Activated CD4-positive, alpha-beta T cell treated with anti-CD3 and anti-CD28 coated beads, Interleukin-2, amount 10 ng/mL, durations not matched to agents 7 days and 5 days (primary cell): ENCODE results near the gene USP25. TPM values are rescaled to one million over a fixed set of nuclear protein-coding genes. Genes with fewer than 3 reads are reported as not detected.
A peak's percentile ranks its signal among the peaks of the same experiment; 100 is the strongest.

Experiments used
- CTCF ChIA-PET: fragments of 350-600 bp; sonication (Branson Sonifier 250); formaldehyde crosslinking; loops from one replicate; lab custom pipeline; 2021; ENCODE audit warnings: antibody characterized with exemption; lab: Charles Lee
- POLR2A ChIA-PET: fragments of 350-600 bp; sonication (Branson Sonifier 250); formaldehyde crosslinking; loops from one replicate; lab custom pipeline; 2021; ENCODE audit warnings: antibody characterized with exemption; lab: Charles Lee
- DNase-seq: peaks from one replicate; pipeline ENCODE4 v3.0.0-alpha.2; 2020
- H3K27ac Mint-ChIP-seq: one replicate; pipeline ENCODE4 v1.8.0; 2021; ENCODE audit warnings: mild to moderate bottlenecking, moderate library complexity, mixed read lengths
- H3K27me3 Mint-ChIP-seq: one replicate; pipeline ENCODE4 v1.8.0; 2021; ENCODE audit warnings: mixed read lengths
- H3K36me3 Mint-ChIP-seq: one replicate; pipeline ENCODE4 v1.8.0; 2021; ENCODE audit warnings: low read depth, mixed read lengths
- H3K4me1 Mint-ChIP-seq: one replicate; pipeline ENCODE4 v1.8.0; 2021; ENCODE audit warnings: mixed read lengths
- H3K4me3 Mint-ChIP-seq: one replicate; pipeline ENCODE4 v1.8.0; 2021; ENCODE audit warnings: mild to moderate bottlenecking, moderate library complexity, mixed read lengths
- H3K9me3 Mint-ChIP-seq: one replicate; pipeline ENCODE4 v1.8.0; 2021; ENCODE audit warnings: mixed read lengths
- total RNA-seq, 2 experiments: library from RNA; stranded (reverse); gene quantifications; one replicate each; pipeline ENCODE4 v1.2.3, GENCODE V29; 2021

Gene USP25
- total RNA-seq, 2 experiments from 2014 or later = 50.3 to 56.0 TPM

GRCh38 chr21:15839026-15839425, 109.2 kb downstream of the USP25 start:
- Mint-ChIP-seq H3K4me1 (peaks cover 7% of the 10 kb centered on the region), H3K27ac (no peak overlapping the region), H3K27me3 (no peaks in the 10 kb centered on the region), H3K36me3 (peaks cover 23% of the 10 kb centered on the region), H3K9me3 (no peaks in the 10 kb centered on the region), H3K4me3 (no peak overlapping the region)
- ChIA-PET CTCF (no interaction called here), POLR2A (no interaction called here)
- no peak for DNase-seq

- Mint-ChIP-seq H3K4me3 (no peak overlapping the region), H3K4me1 (peaks cover 7% of the 10 kb centered on the region), H3K27ac (no peak overlapping the region), H3K9me3 (no peaks in the 10 kb centered on the region), H3K27me3 (no peaks in the 10 kb centered on the region), H3K36me3 (peaks cover 19% of the 10 kb centered on the region)
- ChIA-PET POLR2A (no interaction called here), CTCF (no interaction called here)
- no peak for DNase-seq
These were observed 109.8 kb downstream of the USP25 start for GRCh38 chr21:15839601-15840000.

- ChIA-PET CTCF (no interaction called here), POLR2A (no interaction called here)
- no peak for DNase-seq
- no peaks in the 10 kb centered on the region for H3K9me3 Mint-ChIP-seq
- peaks cover 19% of the 10 kb centered on the region for H3K36me3 Mint-ChIP-seq
- H3K4me1 Mint-ChIP-seq = peaks cover 7% of the 10 kb centered on the region
- no peaks in the 10 kb centered on the region for H3K27me3 Mint-ChIP-seq
- H3K4me3 Mint-ChIP-seq = no peak overlapping the region
- H3K27ac Mint-ChIP-seq = no peak overlapping the region
These were observed 110.6 kb downstream of the USP25 start for GRCh38 chr21:15840406-15840805.

DNA sequence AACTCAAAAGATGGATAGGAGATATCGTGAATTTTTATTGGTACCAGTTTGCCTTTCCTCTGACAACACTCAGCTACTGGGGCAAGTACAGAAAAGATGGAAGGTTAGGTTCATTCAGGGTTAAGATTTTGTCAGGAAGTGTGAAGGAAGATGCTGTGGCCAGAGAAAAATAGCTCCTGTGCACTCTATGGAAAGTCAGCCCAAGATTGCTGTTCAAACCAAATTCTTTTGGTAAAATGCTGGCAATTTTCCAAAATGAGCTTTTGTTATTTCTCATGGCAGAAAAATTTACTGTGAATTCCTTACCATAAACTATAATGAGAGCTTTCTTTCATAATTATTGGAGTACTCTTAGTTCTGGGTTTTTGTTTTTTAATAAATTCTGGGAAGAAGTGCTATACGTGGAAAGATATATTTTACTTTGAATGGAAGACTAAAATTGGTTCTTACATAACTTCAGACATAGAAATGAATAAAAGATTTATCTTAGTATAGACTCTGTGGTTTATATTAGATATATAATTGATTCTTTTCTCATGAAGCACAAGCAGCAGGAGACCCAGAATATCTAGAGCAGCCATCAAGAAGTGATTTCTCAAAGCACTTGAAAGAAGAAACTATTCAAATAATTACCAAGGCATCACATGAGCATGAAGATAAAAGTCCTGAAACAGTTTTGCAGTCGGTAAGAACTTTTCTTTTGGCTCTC, 112.2 kb downstream of the USP25 start:
- Mint-ChIP-seq H3K27ac (no peak overlapping the region), H3K9me3 (no peaks in the 10 kb centered on the region), H3K4me3 (no peak overlapping the region), H3K36me3 (peaks cover 20% of the 10 kb centered on the region), H3K27me3 (no peaks in the 10 kb centered on the region), H3K4me1 (peaks cover 11% of the 10 kb centered on the region)
- ChIA-PET POLR2A (no interaction called here), CTCF (no interaction called here)
- DNase-seq = no peak

- peaks cover 17% of the 10 kb centered on the region for H3K36me3 Mint-ChIP-seq
- ChIA-PET POLR2A (no interaction called here), CTCF (no interaction called here)
- no peak for DNase-seq
- no peak overlapping the region for H3K27ac Mint-ChIP-seq
- no peak overlapping the region for H3K4me3 Mint-ChIP-seq
- no peaks in the 10 kb centered on the region for H3K9me3 Mint-ChIP-seq
- H3K27me3 Mint-ChIP-seq = no peaks in the 10 kb centered on the region
- peaks cover 8% of the 10 kb centered on the region for H3K4me1 Mint-ChIP-seq
These were observed 112.7 kb downstream of the USP25 start for GRCh38 chr21:15842565-15842880.

GRCh38 chr21:15843766-15844165, 114.0 kb downstream of the USP25 start:
- CTCF ChIA-PET = no interaction called here
- peaks cover 5% of the 10 kb centered on the region for H3K4me1 Mint-ChIP-seq
- POLR2A ChIA-PET = no interaction called here

GRCh38 chr21:15848634-15849560, 119.1 kb downstream of the USP25 start:
- H3K36me3 Mint-ChIP-seq = peaks cover 14% of the 10 kb centered on the region
- no peaks in the 10 kb centered on the region for H3K27me3 Mint-ChIP-seq
- DNase-seq = no peak
- peaks cover 5% of the 10 kb centered on the region for H3K4me1 Mint-ChIP-seq
- no peak overlapping the region for H3K27ac Mint-ChIP-seq
- ChIA-PET POLR2A (interaction anchor here (0.6 kb wide), 1 partner anchor 166 kb away, joined by 3 read pairs; no protein-coding TSS in a partner anchor), CTCF (no interaction called here)
- no peak overlapping the region for H3K4me3 Mint-ChIP-seq
- no peaks in the 10 kb centered on the region for H3K9me3 Mint-ChIP-seq

More at GRCh38 chr21:15843766-15844165, 114.0 kb downstream of the USP25 start:
- DNase-seq = no peak
- Mint-ChIP-seq H3K9me3 (no peaks in the 10 kb centered on the region), H3K36me3 (peaks cover 14% of the 10 kb centered on the region), H3K27me3 (no peaks in the 10 kb centered on the region), H3K27ac (no peak overlapping the region), H3K4me3 (no peak overlapping the region)

- CTCF ChIA-PET = interaction anchor here (0.7 kb wide), 1 partner anchor 11 kb away, joined by 3 read pairs; no protein-coding TSS in a partner anchor
These were observed 120.1 kb downstream of the USP25 start for GRCh38 chr21:15849927-15850326.

DNA sequence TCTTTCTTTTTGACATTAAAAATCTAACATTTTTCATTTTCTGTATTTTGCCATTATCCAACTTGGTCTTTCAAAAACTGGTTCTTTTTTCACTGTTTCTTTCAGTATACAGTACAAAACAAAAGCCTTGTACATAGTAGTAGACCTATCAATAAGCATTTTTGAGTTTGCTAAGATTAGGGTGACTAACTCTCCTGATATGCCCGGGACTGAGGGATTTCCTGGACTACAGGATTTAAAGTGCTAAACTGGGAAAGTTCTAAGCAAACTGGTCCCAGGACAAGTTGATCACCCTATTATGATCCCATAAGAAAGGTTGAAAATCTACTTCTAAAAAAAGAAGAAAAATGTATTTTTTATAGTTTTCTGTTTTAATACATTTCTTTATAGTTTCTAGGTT, 120.9 kb downstream of the USP25 start:
- Mint-ChIP-seq H3K4me3 (no peak overlapping the region), H3K27me3 (no peaks in the 10 kb centered on the region), H3K36me3 (peaks cover 24% of the 10 kb centered on the region), H3K9me3 (no peaks in the 10 kb centered on the region), H3K4me1 (peaks cover 5% of the 10 kb centered on the region), H3K27ac (no peak overlapping the region)
- no peak for DNase-seq
- POLR2A ChIA-PET = no interaction called here
- CTCF ChIA-PET = interaction anchor here (0.7 kb wide), 1 partner anchor 10 kb away, joined by 3 read pairs; no protein-coding TSS in a partner anchor

More at GRCh38 chr21:15849927-15850326, 120.1 kb downstream of the USP25 start:
- Mint-ChIP-seq H3K9me3 (no peaks in the 10 kb centered on the region), H3K27me3 (no peaks in the 10 kb centered on the region), H3K4me3 (no peak overlapping the region), H3K27ac (no peak overlapping the region), H3K4me1 (peaks cover 5% of the 10 kb centered on the region), H3K36me3 (peaks cover 21% of the 10 kb centered on the region)
- no peak for DNase-seq
- POLR2A ChIA-PET = interaction anchor here (0.6 kb wide), 1 partner anchor 167 kb away, joined by 3 read pairs; no protein-coding TSS in a partner anchor

GRCh38 chr21:15852146-15852545, 122.4 kb downstream of the USP25 start:
- no peaks in the 10 kb centered on the region for H3K9me3 Mint-ChIP-seq

DNA sequence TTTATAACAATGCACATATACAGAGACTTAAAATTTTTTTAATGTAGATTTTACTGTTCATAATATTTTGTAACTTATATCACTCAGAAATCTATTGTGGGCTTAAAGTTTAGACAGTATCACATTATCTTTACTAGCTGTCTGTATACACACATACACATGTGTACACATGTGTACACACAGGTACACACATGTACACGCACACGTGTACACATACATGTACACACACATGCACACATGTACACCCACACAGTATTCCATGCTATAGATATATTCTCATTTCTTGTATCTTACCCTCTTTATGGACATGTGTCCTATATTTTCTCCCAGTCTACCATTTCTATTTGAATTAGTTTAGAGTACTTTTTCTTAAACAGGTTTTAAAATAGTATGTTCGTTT, 123.3 kb downstream of the USP25 start:
- POLR2A ChIA-PET = no interaction called here
- no peak overlapping the region for H3K4me3 Mint-ChIP-seq
- peaks cover 5% of the 10 kb centered on the region for H3K4me1 Mint-ChIP-seq
- H3K27ac Mint-ChIP-seq = no peak overlapping the region
- no peaks in the 10 kb centered on the region for H3K27me3 Mint-ChIP-seq
- DNase-seq = no peak
- CTCF ChIA-PET = no interaction called here
- H3K36me3 Mint-ChIP-seq = peaks cover 28% of the 10 kb centered on the region
- H3K9me3 Mint-ChIP-seq = no peaks in the 10 kb centered on the region

More at GRCh38 chr21:15852146-15852545, 122.4 kb downstream of the USP25 start:
- no peaks in the 10 kb centered on the region for H3K27me3 Mint-ChIP-seq
- no peaks in the 10 kb centered on the region for H3K4me1 Mint-ChIP-seq
- H3K4me3 Mint-ChIP-seq = no peak overlapping the region
- H3K36me3 Mint-ChIP-seq = peaks cover 26% of the 10 kb centered on the region
- no peak for DNase-seq
- ChIA-PET POLR2A (no interaction called here), CTCF (no interaction called here)
- H3K27ac Mint-ChIP-seq = no peak overlapping the region

DNA sequence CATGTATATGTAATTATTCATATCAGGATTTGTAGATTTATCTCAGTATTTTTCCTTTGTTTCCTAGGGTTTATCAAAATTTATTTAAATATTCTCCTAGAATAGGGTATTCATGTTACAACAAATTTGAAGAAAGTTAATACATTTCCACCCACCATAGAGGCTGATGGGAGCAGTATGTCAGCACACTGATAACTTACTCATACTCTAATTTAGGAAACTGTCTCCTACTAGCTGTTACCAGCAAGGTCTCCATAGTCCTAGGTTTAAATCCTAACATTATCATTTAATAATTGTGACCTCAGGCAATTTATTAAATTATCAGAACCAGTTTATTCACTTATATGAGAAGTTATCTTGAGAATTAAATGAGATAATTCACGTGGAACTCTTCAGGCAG, 127.0 kb downstream of the USP25 start:
- peaks cover 7% of the 10 kb centered on the region for H3K4me1 Mint-ChIP-seq
- POLR2A ChIA-PET = no interaction called here

GRCh38 chr21:15857740-15858139, 128.0 kb downstream of the USP25 start:
- Mint-ChIP-seq H3K27ac (peak overlapping the region; percentile 69), H3K4me3 (no peak overlapping the region), H3K36me3 (peaks cover 22% of the 10 kb centered on the region), H3K9me3 (no peaks in the 10 kb centered on the region), H3K27me3 (no peaks in the 10 kb centered on the region), H3K4me1 (peaks cover 7% of the 10 kb centered on the region)
- ChIA-PET CTCF (no interaction called here), POLR2A (no interaction called here)
- no peak for DNase-seq

More for the DNA sequence above, 127.0 kb downstream of the USP25 start:
- DNase-seq = no peak
- CTCF ChIA-PET = no interaction called here
- H3K36me3 Mint-ChIP-seq = peaks cover 20% of the 10 kb centered on the region
- no peaks in the 10 kb centered on the region for H3K9me3 Mint-ChIP-seq
- H3K27me3 Mint-ChIP-seq = no peaks in the 10 kb centered on the region
- H3K4me3 Mint-ChIP-seq = no peak overlapping the region
- H3K27ac Mint-ChIP-seq = no peak overlapping the region
